Activated T-cell treated with anti-CD3 and anti-CD28 coated beads for 24 hours (primary cell): ENCODE data around the gene SELE.
"Not testable (repeated sequence)": the region's sequence is repeated elsewhere in the genome, so short reads cannot be mapped to it uniquely, and the experiment has no call there.

Experiments
- DNase-seq: peaks from one replicate; pipeline ENCODE4 v3.0.0-alpha.2; 2020; ENCODE audit warnings: low read depth

SELE gene

GRCh38 chr1:169723763-169724162 is 10.1 kb downstream of the SELE start:
- DNase-seq = no peak

DNA sequence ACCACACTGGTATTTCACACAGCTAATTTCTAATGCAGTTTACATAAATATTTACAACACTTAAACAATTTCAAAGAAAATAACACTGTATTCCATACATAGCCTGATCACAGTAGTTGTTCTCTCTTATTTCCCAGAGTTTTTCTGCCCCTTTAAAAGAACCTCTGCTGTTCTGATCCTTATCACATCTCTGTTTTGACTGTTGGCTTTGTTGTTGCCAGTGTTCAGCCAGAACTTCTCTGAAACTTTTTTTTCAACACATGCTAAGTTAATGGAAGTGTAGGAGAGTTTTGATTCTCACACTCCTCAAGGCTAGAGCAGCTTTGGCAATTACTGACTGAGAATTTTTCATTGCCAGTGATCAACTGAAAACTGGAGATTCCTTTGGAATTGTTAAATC is 11.1 kb downstream of the SELE start:
- DNase-seq = no peak

- not testable (repeated sequence) for DNase-seq
These were observed 18.8 kb downstream of the SELE start for GRCh38 chr1:169715100-169715499.

GRCh38 chr1:169713090-169713489 is 20.8 kb downstream of the SELE start:
- DNase-seq = not testable (repeated sequence)

GRCh38 chr1:169712309-169712631 is 21.6 kb downstream of the SELE start:
- no peak for DNase-seq

- DNase-seq = peak; percentile 74
These were observed 22.2 kb downstream of the SELE start, which contains the start of gene SELL for GRCh38 chr1:169711469-169712308. SELL (minus strand) TSS chr1:169711620; CDS start chr1:169711498, 122 bp downstream.

DNA sequence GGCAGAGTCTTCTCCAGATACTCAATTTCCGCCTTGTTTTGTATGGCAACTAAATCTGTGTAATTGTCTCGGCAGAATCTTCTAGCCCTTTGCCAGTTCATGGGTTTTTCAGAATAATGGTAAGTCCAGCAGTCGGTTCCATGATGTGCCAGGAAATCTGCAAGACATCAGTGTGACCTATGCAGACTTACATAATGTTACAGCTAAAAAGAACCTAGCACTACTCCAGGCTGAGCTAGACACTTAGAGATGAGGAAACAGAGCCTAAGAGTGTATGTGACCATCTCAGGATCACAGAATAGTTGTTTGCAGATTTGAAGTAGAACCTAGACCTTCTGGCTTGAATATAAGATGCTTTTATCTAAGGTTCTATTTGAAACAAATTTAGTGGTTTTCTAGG is 25.2 kb downstream of the SELE start:
- DNase-seq = no peak

GRCh38 chr1:169707912-169708604 is 25.8 kb downstream of the SELE start:
- DNase-seq = no peak

DNA sequence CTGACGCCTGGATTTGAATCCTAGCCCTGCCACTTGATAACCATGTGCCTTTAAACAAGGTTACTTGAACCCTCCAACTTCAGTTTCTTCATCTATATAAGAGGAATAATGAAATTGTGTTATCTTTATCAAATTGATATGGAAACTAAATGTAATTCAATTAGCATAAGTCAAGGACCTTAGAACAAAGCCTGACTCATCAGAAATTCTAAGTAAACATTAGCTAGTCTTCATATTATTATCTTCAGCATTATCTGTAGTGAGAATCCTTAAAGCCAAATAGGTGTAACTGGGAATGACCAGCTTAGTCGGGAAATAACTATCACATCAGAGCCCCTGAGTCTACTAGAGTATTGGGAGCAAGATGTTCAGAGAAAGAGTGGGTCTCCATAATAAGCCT is 29.1 kb downstream of the SELE start:
- DNase-seq = no peak

DNA sequence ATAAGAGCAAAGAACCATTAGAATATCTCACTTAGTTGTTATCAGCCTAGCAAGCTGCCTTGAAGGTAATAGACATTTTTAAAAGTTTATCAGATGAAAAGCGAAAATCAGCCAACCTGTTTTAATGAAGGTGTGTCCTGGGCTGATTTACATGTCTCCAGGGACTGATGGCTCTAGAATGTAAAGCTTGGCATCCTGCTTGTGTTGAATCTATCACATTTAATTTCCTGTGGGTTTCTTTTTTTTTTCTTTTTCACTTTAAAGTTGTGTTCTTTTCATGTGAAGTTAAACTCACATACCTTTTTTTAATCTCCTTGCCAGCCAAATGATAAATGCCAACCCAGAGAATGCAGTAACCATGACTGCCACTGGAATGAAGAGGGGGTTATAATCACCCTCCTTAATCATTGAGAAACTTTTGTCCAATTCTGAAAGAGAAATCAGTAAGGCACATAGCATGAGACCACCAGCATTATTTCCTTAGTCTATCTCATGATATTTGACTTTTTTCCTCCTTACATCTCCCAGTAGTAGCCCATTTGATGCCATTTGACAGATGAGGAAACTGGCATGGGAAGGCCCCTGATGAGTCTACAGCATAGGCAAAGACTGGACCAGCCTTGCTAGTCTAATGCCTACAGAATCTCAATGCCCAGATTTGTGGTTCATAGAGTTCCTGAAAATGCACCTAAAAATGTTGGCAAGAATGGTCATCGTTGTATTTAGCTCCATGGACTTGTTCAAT is 32.4 kb downstream of the SELE start:
- DNase-seq = no peak

GRCh38 chr1:169699707-169700106 is 34.2 kb downstream of the SELE start:
- no peak for DNase-seq

DNA sequence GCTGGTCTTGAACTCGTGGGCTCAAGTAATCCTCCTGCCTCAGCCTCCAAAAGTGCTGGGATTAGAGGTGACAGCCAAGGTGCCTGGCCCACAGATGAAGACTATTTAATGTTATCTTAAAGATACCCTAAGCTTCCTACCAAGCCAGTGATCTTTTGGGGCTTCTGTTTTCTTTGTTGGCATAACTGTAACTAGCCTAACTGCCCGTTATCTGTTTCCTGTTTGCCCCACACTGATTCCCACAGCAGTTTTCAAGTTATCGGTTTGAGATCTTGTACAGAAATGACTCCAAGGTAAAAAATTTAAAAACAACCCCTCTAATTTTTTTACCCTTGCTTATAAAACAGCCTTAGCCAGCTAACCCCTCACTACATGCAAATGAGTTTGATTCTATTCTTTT is 34.9 kb downstream of the SELE start:
- DNase-seq = no peak

DNA sequence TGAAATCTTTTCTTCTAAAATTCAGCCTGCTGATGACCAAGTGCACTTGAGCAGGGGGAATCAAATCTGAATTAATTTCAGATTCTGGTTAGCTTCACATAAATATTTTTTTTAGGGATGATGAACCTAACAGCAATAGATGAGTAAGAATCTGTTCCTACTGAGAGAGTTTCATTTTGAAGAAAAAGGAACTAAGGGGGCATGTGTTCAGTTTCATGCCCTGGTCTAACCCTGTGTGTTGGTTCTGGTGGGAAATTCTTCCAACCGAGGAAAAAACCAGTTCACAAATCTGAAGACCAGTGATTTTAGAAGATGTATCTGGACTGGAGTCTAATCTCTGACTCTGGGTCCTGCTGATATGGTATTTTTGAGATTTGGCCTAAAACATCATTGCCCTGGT is 36.1 kb downstream of the SELE start:
- DNase-seq = no peak

GRCh38 chr1:169696273-169697100 is 37.4 kb downstream of the SELE start:
- DNase-seq = no peak

- no peak for DNase-seq
These were observed 39.4 kb downstream of the SELE start for GRCh38 chr1:169694304-169695075.

DNA sequence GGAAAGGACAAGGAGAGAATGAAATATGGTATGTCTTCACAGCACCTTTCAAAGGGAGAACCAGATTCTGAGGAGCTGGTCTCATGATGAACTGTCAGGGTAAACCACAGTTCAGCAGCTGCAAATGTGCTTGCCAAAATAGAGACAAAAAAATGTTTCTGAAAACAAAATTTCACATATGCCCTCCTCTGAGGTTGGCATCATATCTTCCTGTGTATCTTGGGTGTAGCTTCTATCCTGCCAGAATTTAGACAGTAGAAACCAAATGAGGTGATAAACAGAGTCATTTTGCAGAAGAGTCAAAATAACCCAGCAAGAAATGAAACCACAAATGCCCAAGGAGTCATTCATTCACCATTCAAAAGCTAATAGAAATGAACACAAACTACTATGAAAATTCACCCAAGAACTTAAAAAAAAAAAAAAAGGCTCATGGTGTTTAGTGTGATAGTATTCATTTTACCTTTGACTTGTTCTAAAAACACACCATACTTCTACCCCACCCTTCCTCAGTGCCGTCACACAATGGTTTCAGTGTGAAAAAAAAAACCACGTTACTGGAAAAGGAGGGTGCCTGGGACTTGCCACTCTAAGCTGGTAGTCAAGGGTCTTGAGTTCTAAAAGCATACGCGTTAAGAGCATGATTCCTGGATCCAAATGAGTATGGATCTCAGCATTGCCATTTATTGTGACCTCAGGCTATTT is 41.0 kb downstream of the SELE start:
- DNase-seq = no peak

GRCh38 chr1:169690489-169690888 is 43.4 kb downstream of the SELE start:
- no peak for DNase-seq

GRCh38 chr1:169689395-169689794 is 44.5 kb downstream of the SELE start:
- no peak for DNase-seq

DNA sequence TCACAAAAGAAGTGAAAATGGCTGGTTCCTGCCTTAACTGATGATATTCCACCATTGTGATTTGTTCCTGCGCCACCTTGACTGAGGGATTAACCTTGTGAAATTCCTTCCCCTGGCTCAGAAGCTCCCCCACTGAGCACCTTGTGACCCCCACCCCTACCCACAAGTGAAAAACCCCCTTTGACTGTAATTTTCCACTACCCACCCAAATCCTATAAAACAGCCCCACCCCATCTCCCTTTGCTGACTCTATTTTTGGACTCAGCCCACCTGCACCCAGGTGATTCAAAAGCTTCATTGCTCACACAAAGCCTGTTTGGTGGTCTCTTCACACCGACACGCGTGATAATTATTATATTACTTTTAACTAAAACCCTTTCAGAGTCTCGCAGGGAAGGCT is 45.5 kb downstream of the SELE start:
- DNase-seq = not testable (repeated sequence)

DNA sequence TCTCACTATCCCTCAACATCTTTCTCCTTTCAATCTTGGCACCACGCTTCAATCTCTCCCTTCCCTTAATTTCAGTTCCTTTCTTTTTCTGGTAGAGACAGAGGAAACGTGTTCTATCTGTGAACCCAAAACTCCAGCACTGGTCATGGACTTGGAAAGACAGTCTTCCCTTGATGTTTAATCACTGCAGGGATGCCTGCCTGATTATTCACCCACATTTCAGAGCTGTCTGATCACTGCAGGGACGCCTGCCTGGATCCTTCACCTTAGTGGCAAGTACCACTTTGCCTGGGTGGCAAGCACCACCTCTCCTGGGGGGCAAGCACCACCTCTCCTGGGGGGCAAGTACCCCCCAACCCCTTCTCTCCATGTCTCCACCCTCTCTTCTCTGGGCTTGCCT is 50.2 kb downstream of the SELE start:
- DNase-seq = no peak

GRCh38 chr1:169683168-169683567 is 50.7 kb downstream of the SELE start:
- DNase-seq = not testable (repeated sequence)
